NCI-H2081 treated with DMSO at 0.1 percent for 48 hours (cell line): ENCODE data around the gene CPE.
"Not testable (repeated sequence)": the region's sequence is repeated elsewhere in the genome, so short reads cannot be mapped to it uniquely, and the experiment has no call there.

ENCODE experiments used
- DNase-seq: peaks from one replicate; lab custom pipeline; 2025; lab: John Stamatoyannopoulos, UW

Gene CPE

GRCh38 chr4:165464813-165465381 is 86.1 kb downstream of the CPE start:
- DNase-seq = peak; percentile 11

GRCh38 chr4:165470009-165470408 is 91.2 kb downstream of the CPE start:
- no peak for DNase-seq

- DNase-seq = no peak
Observed at GRCh38 chr4:165472943-165473676, 94.3 kb downstream of the CPE start.

GRCh38 chr4:165474784-165475705 is 96.2 kb downstream of the CPE start:
- DNase-seq = no peak

GRCh38 chr4:165475706-165476070 is 96.9 kb downstream of the CPE start:
- no peak for DNase-seq

GRCh38 chr4:165476214-165477098 is 97.6 kb downstream of the CPE start:
- DNase-seq = no peak

- no peak for DNase-seq
Observed at GRCh38 chr4:165477799-165478198, 99.0 kb downstream of the CPE start.

GRCh38 chr4:165478260-165478659 is 99.5 kb downstream of the CPE start:
- no peak for DNase-seq

GRCh38 chr4:165481053-165481835 is 102.4 kb downstream of the CPE start:
- DNase-seq = no peak

GRCh38 chr4:165489786-165490185 is 111.0 kb downstream of the CPE start:
- DNase-seq = no peak

GRCh38 chr4:165492583-165492982 is 113.8 kb downstream of the CPE start:
- not testable (repeated sequence) for DNase-seq

- DNase-seq = no peak
Observed at GRCh38 chr4:165493359-165493758, 114.6 kb downstream of the CPE start.

- no peak for DNase-seq
Observed at GRCh38 chr4:165502916-165503907, 124.4 kb downstream of the CPE start.

GRCh38 chr4:165504184-165504583 is 125.4 kb downstream of the CPE start:
- DNase-seq = no peak

- no peak for DNase-seq
Observed at GRCh38 chr4:165505958-165506837, 127.4 kb downstream of the CPE start.

GRCh38 chr4:165506849-165507248 is 128.0 kb downstream of the CPE start:
- DNase-seq = no peak

GRCh38 chr4:165507381-165507780 is 128.6 kb downstream of the CPE start:
- DNase-seq = no peak

- DNase-seq = no peak
Observed at GRCh38 chr4:165508372-165509120, 129.7 kb downstream of the CPE start.
